Measurements from ENCODE around the gene KSR2.

- TF ChIP-seq, protein P1, sequence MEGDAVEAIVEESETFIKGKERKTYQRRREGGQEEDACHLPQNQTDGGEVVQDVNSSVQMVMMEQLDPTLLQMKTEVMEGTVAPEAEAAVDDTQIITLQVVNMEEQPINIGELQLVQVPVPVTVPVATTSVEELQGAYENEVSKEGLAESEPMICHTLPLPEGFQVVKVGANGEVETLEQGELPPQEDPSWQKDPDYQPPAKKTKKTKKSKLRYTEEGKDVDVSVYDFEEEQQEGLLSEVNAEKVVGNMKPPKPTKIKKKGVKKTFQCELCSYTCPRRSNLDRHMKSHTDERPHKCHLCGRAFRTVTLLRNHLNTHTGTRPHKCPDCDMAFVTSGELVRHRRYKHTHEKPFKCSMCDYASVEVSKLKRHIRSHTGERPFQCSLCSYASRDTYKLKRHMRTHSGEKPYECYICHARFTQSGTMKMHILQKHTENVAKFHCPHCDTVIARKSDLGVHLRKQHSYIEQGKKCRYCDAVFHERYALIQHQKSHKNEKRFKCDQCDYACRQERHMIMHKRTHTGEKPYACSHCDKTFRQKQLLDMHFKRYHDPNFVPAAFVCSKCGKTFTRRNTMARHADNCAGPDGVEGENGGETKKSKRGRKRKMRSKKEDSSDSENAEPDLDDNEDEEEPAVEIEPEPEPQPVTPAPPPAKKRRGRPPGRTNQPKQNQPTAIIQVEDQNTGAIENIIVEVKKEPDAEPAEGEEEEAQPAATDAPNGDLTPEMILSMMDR (conservative IDR thresholded peaks at IDR 0.05; ENCODE audit: low read length) = no peak
- TF ChIP-seq EZH2phosphoT487 (IDR thresholded peaks at IDR 0.05; ENCODE audit: borderline replicate concordance, low read depth, low read length) = no peak
Observed at GRCh38 chr12:117523971-117524370, 444.8 kb downstream of the KSR2 start.

Measured in OCI-LY7 (cell line).